GM12892 (cell line): ENCODE measurements around the gene NT5C.

Experiments
- POLR2A ChIP-seq: IDR thresholded peaks from 2 replicates; pipeline ENCODE4 v1.6.1; 2011; ENCODE audit warnings: low read depth, low read length, control low read depth
- POLR2AphosphoS5 ChIP-seq: IDR thresholded peaks from 2 replicates; pipeline ENCODE4 v1.6.1; 2011; ENCODE audit warnings: low read depth, low read length, control low read depth

- no peak for TF ChIP-seq POLR2A
- no peak for TF ChIP-seq POLR2AphosphoS5
Measured at GRCh38 chr17:75090871-75091854, 40.4 kb downstream of the NT5C start.
